Body of pancreas (tissue), 4 donors: ENCODE results near the gene PDE4A.

Experiments
- POLR2A ChIP-seq, 3 donors: fragments of 450-650 bp; IDR thresholded peaks; one replicate each; pipeline ENCODE4 v1.6.1; 2016; ENCODE audit warnings: antibody characterized with exemption in 3 of 3, mild to moderate bottlenecking in 2 of 3
- TF ChIP-seq, protein P1 (sequence below), 7 experiments: fragments of 450-650 bp in 4 of 7; fragments of 200-600 bp in 3 of 7; sonication (generic) in 3 of 7; IDR thresholded peaks; one replicate each; pipeline ENCODE4 v1.5.1; 2016 to 2019; ENCODE audit warnings: antibody characterized with exemption in 7 of 7

DNA sequence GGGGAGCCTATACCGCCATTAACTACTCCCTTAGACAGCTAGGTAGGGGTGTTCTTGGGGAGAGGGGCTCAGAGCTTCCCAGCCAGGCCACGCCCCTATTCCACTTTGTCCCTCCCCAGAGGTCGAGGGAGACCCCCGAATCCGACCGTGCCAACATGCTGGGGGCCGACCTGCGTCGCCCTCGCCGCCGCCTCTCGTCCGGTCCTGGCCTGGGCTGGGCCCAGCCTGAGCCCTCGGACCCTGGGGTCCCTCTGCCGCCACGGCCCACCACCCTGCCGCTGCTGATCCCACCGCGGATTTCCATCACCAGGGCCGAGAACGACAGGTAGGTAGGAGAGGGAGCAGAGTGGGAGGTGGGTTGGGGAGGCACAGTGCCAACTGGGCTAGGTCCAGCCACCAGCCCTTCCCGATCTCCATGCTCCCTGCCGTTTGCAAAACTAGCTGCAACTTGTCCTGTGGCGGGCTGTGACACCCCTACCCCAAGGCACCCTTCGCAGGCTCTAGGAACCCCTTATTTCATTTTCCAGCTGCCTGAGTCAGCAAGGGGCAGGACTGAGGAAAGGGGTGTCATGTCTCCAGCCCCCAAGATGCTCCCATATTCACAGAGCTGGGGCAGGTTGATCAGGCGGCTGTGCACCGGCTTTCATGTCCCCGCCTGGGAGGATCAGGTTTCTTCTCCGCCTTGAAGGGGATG, 2.6 kb upstream of the PDE4A start:
- TF ChIP-seq POLR2A (IDR thresholded peaks at IDR 0.05): no peak
- TF ChIP-seq, protein P1, sequence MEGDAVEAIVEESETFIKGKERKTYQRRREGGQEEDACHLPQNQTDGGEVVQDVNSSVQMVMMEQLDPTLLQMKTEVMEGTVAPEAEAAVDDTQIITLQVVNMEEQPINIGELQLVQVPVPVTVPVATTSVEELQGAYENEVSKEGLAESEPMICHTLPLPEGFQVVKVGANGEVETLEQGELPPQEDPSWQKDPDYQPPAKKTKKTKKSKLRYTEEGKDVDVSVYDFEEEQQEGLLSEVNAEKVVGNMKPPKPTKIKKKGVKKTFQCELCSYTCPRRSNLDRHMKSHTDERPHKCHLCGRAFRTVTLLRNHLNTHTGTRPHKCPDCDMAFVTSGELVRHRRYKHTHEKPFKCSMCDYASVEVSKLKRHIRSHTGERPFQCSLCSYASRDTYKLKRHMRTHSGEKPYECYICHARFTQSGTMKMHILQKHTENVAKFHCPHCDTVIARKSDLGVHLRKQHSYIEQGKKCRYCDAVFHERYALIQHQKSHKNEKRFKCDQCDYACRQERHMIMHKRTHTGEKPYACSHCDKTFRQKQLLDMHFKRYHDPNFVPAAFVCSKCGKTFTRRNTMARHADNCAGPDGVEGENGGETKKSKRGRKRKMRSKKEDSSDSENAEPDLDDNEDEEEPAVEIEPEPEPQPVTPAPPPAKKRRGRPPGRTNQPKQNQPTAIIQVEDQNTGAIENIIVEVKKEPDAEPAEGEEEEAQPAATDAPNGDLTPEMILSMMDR (IDR thresholded peaks at IDR 0.05): no peak
